Stimulated activated CD8-positive, alpha-beta memory T cell treated with anti-CD3 and anti-CD28 coated beads, Interleukin-7, amount 100 ng/mL, for 4 hours (primary cell): ENCODE data around the gene ABCD3.
"Not testable (repeated sequence)": the region's sequence is repeated elsewhere in the genome, so short reads cannot be mapped to it uniquely, and the experiment has no call there.

Source experiments
- DNase-seq, 2 donors: peaks; one replicate each; pipeline ENCODE4 v3.0.0-alpha.2; 2020; ENCODE audit warnings: low read depth in 2 of 2

ABCD3 gene

GRCh38 chr1:94413311-94413710 is 4.9 kb upstream of the ABCD3 start:
- no peak for DNase-seq

DNA sequence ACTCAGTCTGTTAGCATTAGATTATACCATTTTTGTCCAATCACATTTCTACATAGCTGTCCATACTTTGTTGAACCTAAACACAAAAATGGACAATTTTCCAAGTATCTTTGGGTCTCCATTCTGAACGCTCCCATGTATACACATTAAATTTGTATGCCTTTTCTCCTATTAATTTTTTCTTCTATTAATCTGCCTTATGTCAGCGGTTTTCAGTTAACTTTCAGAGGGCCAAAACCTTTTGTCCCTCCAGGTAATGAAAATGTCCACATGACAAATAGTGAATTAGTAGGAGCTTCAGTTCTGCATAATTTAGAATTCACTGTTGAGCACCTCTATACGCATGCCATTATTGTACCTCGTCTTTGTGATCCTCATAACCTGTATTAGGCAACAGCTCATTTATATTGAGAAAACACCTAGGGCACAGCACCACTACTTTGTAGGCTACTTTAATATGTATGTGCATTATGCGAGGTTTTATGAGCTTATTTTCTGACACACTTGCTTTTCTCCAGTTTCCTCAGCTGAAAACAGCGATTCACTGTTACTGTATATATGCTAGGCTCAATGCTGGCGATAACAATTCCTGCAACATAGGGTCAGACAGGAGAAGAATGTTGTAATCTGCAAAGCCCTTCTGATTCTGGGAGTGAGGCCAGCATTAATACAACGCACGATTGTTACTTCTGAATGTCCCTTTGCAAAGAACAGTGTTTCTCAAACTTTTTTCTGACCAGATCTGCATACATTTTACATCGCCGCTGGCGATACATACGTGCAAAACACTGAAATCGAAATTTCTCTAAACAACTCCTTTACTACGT is 1.1 kb upstream of the ABCD3 start:
- no peak for DNase-seq

DNA sequence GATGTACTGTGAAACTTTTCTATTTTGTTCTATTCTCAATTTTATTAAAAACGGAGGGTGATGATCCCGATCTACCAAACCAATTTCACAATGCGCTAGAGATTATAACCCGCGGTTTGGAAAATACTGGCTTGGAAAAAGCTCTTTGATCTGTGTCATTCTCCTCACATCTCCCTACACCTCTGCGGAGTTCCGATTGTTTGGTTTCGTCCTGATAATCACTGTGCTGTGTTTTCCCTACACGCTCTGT is 536 bp upstream of the ABCD3 start:
- DNase-seq: no peak

DNA sequence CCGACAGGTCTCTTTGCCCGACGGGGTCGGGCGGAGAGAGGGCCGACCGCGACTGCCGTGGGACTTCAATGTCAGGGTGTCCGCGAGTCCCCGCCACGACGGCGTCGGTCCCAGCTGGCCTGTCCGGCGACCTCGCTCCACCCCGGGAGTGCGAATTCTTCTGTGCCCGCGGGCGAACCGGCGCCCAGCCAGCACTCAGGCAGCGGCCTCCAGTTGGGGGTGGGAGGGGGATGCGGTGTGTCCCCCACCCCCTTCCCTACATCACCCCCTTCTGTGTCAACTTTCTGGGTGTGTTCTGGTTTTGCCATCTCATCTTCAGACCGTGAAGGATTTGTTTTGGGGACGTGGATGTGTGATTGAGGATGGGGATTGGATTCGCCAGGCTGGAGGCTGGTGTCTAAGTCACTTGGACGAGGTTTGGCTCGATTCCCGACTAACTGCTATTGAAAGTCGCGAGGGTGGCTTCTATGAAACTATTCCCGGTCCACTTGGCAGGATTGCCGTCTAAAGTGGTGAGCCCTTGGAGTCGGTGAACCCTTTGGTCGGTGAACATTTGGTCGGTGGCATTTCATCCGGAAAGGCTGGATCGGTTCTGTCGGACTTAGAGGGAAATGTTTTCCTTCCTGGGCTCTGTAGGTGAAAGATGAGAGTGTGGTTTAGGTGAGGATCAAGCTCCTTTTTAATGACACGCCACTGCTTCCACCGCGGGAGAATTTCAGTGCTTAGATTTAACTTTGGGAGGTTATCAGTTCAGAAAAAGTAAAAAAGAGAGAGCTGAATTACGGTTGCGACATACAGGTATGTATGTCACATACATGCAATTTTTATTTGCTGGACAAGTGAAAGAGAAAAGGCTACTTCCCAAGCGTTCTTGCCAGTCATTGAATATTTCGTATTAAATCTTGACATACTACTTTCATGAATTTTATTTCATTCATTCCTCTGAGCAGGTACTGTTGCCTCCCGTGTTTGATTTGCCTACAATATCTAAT is 771 bp downstream of the ABCD3 start:
- DNase-seq: no peak

DNA sequence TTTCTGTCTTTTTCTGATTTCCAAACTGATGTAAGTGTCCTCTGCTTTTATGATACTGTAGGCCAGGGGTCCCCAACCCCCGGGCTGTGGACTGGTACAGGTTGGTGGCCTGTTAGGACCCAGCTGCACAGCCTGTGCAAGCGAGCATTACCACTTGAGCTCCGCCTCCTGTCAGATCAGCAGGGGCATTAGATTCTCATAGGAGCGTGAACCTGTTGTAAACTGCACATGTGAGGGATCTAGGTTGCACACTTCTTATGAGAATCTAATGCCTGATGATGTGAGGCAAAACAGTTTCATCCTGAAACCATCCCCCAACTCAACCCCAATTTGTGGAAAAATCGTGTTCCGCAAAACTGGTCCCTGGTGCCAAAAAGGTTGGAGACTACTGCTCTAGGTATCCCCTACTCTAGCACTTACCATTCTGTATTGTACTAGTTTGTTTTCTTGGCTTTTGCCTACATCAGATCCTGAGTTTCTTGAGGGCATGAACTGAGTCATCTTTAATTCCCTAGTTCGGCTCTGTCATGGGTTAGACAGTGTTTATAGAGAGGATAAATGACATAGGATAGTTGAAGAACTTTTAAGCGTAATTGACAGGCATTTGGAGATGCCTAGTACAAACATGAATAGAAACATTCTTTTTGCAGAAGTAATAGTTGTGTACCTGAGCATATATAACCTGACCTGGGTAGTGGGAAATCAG is 4.1 kb downstream of the ABCD3 start:
- no peak for DNase-seq

GRCh38 chr1:94425821-94426484 is 7.8 kb downstream of the ABCD3 start:
- no peak for DNase-seq

DNA sequence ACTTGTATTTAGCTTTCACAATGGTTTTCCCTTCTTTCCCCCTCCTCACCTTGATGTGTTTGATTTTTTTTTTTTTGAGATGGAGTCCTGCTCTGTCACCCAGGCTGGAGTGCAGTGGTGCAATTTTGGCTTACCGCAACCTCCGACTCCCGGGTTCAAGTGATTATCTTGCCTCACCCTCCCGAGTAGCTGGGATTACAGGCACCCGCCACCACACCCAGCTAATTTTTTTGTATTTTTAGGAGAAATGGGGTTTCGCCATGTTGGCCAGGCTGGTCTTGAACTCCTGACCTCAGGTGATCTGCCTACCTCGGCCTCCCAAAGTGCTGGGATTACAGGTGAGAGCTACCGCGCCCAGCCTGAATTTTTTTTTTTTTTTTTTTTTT is 8.3 kb downstream of the ABCD3 start:
- DNase-seq: not testable (repeated sequence)

DNA sequence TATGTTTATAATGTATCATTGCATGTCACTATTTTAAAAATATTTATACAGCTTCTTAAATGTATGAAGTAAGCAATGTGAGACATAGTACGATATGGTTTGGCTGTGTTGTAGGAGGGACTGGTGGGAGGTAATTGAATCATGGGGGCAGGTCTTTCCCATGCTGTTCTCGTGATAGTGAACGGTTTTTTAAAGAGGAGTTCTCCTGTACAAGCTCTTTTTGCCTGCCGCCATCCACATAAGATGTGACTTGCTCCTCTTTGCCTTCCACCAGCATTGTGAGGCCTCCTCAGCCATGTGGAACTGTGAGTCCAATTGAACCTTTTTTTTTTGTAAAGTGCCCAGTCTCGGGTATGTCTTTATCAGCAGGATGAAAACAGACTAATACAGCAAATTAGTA is 10.3 kb downstream of the ABCD3 start:
- no peak for DNase-seq

DNA sequence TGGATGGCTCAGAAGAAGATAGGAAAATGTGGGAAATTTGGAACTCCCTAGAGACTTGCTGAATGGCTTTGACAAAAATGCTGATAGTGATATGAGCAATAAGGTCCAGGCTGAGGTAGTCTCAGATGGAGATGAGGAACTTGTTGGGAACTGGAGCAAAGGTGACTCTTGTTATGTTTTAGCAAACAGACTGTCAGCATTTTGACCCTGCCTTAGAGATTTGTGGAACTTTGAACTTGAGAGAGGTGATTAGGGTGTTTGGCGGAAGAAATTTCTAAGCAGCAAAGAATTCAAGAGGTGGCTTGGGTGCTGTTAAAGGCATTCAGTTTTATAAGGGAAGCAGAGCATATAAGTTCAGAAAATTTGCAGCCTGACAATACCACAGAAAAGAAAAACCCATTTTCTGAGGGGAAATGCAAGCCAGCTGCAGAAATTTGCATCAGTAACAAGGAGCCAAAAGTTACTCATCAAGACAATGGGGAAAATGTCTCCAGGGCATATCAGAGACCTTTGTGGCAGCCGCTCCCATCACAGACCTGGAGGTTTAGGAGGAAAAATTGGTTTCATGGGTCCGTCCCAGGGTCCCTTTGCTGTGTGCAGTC is 10.8 kb downstream of the ABCD3 start:
- not testable (repeated sequence) for DNase-seq

DNA sequence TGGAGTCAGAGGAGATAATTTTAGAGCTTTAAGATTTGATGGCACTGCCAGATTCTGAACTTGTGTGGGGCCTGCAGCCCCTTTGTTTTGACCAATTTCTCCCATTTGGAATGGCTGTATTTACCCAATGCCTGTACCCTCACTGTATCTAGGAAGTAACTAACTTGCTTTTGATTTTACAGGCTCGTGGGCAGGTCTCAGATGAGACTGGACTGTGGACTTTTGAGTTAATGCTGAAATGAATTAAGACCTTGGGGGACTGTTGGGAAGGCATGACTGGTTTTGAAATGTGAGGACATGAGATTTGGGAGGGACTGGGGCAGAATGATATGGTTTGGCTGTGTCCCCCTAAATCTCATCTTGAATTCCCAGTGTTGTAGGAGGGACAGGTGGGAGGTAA is 11.9 kb downstream of the ABCD3 start:
- DNase-seq: not testable (repeated sequence)

- DNase-seq: no peak
Observed at GRCh38 chr1:94433866-94434265, 15.7 kb downstream of the ABCD3 start.

- DNase-seq: no peak
Observed at GRCh38 chr1:94434365-94435045, 16.3 kb downstream of the ABCD3 start.

DNA sequence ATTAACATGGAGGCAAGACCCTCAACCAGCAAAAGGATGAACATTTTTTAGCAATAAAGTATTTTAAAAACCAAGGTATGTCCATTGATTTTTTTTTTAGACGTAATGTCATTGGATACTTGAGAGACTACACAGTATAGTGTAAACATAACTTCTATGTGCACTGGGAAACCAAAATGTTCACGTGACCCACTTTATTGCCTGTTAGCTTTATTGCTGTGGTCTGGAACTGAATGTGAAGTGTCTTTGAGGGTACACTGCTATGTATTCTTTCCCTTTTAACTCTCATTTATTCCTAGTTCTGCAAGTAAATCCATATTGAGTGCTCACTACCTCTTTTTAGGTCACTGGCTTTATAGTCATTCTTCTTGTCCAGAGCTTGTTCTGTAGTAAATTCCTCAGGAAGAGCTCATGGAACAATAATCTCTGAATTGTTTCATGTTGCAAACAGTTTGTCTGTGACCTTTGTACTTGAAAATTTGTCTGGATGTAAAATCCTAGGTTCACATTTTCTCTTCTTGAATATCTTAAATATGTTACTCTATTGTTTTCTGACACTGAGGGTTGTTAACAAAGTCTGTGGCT is 20.6 kb downstream of the ABCD3 start:
- DNase-seq: no peak

GRCh38 chr1:94440088-94440487 is 21.9 kb downstream of the ABCD3 start:
- DNase-seq: no peak

DNA sequence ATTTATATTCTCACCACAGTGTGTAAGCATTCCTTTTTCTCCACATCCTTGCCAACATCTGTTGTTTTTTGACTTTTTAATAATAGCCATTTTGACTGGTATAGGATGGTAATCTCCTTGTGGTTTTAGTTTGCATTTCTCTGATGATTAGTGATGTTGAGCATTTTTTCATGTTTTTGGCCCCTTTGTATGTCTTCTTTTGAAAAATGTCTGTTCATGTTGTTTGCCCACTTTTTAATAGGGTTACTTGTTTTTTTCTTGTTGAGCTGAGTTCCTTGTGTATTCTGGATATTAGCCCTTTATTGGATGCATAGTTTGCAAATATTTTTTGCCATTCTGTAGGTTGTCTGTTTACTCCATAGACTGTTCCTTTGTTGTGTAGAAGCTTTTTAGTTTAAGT is 24.9 kb downstream of the ABCD3 start:
- DNase-seq: not testable (repeated sequence)

DNA sequence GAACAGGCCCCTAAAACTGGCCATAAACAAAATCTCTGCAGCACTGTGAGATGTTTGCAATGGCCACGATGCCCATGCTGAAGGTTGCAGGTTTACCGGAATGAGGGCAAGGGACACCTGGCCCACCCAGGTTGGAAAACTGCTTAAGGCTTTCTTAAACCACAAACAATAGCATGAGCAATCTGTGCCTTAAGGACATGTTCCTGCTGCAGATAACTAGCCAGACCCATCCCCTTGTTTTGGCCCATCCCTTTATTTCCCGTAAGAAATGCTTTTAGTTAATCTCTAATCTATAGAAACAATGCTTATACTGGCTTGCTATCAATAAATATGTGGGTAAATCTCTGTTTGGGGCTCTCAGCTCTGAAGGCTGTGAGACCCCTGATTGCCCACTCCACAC is 26.6 kb downstream of the ABCD3 start:
- DNase-seq: not testable (repeated sequence)

- DNase-seq: not testable (repeated sequence)
Observed at GRCh38 chr1:94445733-94446132, 27.5 kb downstream of the ABCD3 start.

- not testable (repeated sequence) for DNase-seq
Observed at GRCh38 chr1:94446177-94446576, 28.0 kb downstream of the ABCD3 start.

DNA sequence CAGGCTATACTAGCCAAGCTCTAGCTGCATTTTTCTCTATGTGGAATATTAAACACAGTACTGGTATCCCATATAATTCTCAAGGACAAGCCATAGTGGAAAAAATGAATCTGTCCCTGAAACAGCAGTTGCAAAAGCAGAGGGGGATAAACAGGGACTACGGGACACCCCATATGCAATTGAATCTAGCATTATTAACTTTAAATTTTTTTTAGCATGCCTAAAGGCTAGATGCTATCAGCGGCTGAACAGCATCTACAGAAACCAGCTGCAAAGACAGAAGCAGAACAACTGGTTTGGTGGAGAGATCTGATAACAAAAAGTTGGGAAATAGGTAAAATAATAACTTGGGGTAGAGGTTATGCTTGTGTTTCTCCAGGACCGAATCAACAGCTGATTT is 30.6 kb downstream of the ABCD3 start:
- DNase-seq: not testable (repeated sequence)

GRCh38 chr1:94456736-94457135 is 38.5 kb downstream of the ABCD3 start:
- no peak for DNase-seq
